ENCODE measurements around the gene ADAMTS16. TPM values are rescaled to one million over a fixed set of nuclear protein-coding genes. Genes with fewer than 3 reads are reported as not detected.

The ADAMTS16 gene
- total and polyA plus RNA-seq, 11 donors = 0.05 to 4.7 (median 0.16) TPM; not detected in 8

DNA sequence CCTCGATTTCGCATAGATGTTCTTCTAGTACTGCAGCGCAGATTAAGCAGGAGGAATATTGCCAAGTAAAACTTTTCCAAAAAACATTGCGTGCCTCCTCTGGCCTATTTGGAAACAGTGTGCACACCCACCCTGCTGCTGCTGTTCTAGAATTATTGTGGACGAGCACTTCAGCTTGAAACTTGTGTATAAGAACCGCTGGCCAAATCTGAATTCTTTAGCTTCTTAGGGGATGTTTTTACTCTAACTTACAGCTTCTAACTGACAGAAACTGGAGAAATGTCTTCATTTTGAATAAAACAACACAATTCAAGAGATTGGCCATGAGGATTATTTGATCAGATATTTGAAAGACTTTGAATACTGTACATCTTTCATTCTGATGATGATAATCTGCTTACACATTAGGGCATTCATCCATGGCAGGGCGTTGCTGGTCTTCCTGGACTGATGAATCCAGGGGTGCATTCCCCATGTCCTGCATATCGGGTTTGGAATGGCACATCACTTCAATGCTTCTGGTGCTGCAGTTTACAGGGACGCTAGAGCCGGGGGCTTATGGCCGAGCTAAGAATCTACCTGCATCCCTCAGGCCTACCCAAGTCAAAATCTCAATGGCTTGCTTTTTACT lies 6.5 kb downstream of the ADAMTS16 start:
- H3K9me3 ChIP-seq = peaks cover 0 to 8% (median 0%) of the 10 kb centered on the region in 12 donors
- no peak for TF ChIP-seq POLR2A (IDR thresholded peaks at IDR 0.05)
- TF ChIP-seq, protein P1, sequence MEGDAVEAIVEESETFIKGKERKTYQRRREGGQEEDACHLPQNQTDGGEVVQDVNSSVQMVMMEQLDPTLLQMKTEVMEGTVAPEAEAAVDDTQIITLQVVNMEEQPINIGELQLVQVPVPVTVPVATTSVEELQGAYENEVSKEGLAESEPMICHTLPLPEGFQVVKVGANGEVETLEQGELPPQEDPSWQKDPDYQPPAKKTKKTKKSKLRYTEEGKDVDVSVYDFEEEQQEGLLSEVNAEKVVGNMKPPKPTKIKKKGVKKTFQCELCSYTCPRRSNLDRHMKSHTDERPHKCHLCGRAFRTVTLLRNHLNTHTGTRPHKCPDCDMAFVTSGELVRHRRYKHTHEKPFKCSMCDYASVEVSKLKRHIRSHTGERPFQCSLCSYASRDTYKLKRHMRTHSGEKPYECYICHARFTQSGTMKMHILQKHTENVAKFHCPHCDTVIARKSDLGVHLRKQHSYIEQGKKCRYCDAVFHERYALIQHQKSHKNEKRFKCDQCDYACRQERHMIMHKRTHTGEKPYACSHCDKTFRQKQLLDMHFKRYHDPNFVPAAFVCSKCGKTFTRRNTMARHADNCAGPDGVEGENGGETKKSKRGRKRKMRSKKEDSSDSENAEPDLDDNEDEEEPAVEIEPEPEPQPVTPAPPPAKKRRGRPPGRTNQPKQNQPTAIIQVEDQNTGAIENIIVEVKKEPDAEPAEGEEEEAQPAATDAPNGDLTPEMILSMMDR (IDR thresholded peaks at IDR 0.05) = no peak
- ATAC-seq (no peak), DNase-seq (no peak)
- no peaks in the 10 kb centered on the region for H3K36me3 ChIP-seq
- no peak overlapping the region for H3K4me3 ChIP-seq
- peaks cover 0 to under 1% (median 0%) of the 10 kb centered on the region in 12 donors for H3K4me1 ChIP-seq
- intact Hi-C loops (cut with DNase I) = loop anchor here in 2 of 10 donors (5.0 to 10.0 kb wide), 2 partner anchors 256 to 272 kb away; no protein-coding TSS in a partner anchor
- H3K27ac ChIP-seq = no peak overlapping the region
- 69 to 80% (median 78%) methylated on average over 10 to 11 of the region's 11 CpGs for WGBS, 4 donors
- peaks cover 0 to 9% (median 0%) of the 10 kb centered on the region in 9 donors for H3K27me3 ChIP-seq

DNA sequence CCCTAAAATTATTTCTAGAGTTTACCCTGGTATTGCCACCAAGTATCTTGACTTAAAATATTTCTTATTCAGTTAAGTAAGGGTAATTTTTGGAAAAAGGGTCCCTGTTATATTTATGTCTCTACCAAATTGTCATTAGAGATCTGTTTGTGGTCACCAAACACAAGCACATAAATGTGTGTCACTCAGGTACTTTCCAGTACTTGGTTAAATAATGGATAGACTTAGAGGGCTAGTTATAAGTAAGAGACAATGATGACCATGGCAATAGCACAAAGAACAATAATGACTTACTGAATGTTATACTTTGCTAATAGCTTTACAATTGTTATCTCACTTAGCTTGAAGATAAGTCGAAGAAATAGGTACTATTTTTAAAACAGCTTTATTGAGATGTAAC lies 9.0 kb downstream of the ADAMTS16 start:
- ATAC-seq (no peak), DNase-seq (no peak)
- 31 to 69% (median 45%) methylated on average over 1 of the region's 1 CpG for WGBS, 4 donors
- intact Hi-C loops (cut with DNase I) = loop anchor here in 2 of 10 donors (5.0 to 10.0 kb wide), 2 partner anchors 253 to 274 kb away; no protein-coding TSS in a partner anchor
- TF ChIP-seq POLR2A (IDR thresholded peaks at IDR 0.05) = no peak
- TF ChIP-seq, protein P1 (IDR thresholded peaks at IDR 0.05) = no peak
- Histone ChIP-seq H3K36me3 (no peaks in the 10 kb centered on the region), H3K4me3 (no peak overlapping the region), H3K4me1 (no peaks in the 10 kb centered on the region), H3K27me3 (no peaks in the 10 kb centered on the region), H3K9me3 (peaks cover 0 to 8% (median 0%) of the 10 kb centered on the region in 12 donors), H3K27ac (no peak overlapping the region)

DNA sequence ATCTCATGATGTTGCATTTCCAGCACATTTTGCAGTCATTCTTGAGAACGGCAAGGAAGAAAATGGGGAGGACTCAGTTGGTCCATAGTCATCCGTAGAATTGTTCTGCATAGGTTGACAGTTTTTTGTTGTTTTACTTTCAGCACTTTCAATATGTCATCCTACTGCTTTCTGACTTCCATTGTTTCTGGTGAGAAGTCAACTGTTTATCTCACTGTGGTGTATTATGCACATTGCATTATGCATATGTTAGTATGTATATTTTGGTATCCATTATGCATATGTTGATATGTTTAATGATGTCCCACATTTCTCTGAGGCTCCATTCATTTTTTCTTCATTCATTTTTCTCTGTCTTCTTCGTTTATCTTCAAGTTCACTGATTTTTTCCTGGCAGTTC lies 10.5 kb downstream of the ADAMTS16 start:
- DNase-seq = no peak
- Histone ChIP-seq H3K4me1 (no peaks in the 10 kb centered on the region), H3K27ac (no peak overlapping the region), H3K36me3 (no peaks in the 10 kb centered on the region), H3K27me3 (no peaks in the 10 kb centered on the region), H3K9me3 (peaks cover 0 to 8% (median 0%) of the 10 kb centered on the region in 12 donors), H3K4me3 (no peak overlapping the region)
- no peak for ATAC-seq
- TF ChIP-seq, protein P1 (IDR thresholded peaks at IDR 0.05) = no peak
- no peak for TF ChIP-seq POLR2A (IDR thresholded peaks at IDR 0.05)
- intact Hi-C loops (cut with DNase I) = no loop called here
- WGBS, 4 donors = 80 to 87% (median 84%) methylated on average over 3 of the region's 3 CpGs

DNA sequence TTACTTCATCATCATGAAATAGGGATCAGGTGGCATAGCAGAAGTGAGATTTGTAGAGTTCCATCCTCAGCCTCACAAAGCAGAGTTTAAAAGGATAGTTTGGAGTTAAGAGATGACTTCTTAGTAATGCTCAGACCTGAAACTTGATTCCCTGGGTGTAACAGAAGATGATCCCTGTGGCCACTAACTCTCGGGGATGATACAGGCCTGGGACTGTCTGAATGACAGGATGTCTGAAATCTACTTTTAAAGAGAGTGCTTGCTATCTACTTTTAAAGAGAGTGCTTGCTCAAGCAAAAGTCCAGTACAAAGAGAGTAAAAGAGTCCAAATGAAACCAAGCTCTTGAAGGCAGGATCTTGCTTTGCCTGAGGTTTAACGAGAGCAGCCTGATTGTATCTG lies 14.6 kb downstream of the ADAMTS16 start:
- no peaks in the 10 kb centered on the region for H3K36me3 ChIP-seq
- H3K9me3 ChIP-seq = peaks cover 0 to 9% (median 0%) of the 10 kb centered on the region in 12 donors
- TF ChIP-seq, protein P1 (IDR thresholded peaks at IDR 0.05) = no peak
- no peak for TF ChIP-seq POLR2A (IDR thresholded peaks at IDR 0.05)
- intact Hi-C loops (cut with DNase I) = no loop called here
- H3K4me3 ChIP-seq = no peak overlapping the region
- ATAC-seq = no peak
- no peak for DNase-seq
- no peaks in the 10 kb centered on the region for H3K27me3 ChIP-seq
- 48 to 63% (median 50%) methylated on average over 2 of the region's 2 CpGs for WGBS, 4 donors
- H3K27ac ChIP-seq = no peak overlapping the region
- peaks cover 0 to 5% (median 0%) of the 10 kb centered on the region in 12 donors for H3K4me1 ChIP-seq
